Fibroblast of mammary gland (primary cell): Measurements from ENCODE around the gene C2CD5.
"Not testable (repeated sequence)": the region's sequence is repeated elsewhere in the genome, so short reads cannot be mapped to it uniquely, and the experiment has no call there.

Experiments used
- DNase-seq: peaks from one replicate; pipeline ENCODE4 v3.0.0-alpha.2; 2010; ENCODE audit warnings: low read depth
- H3K4me3 ChIP-seq: 2 replicates; pipeline ENCODE4 v1.5.1; 2011; ENCODE audit warnings: low read depth, mild to moderate bottlenecking, low read length, moderate library complexity; ENCODE audit not compliant: control insufficient read depth
- CTCF ChIP-seq: conservative IDR thresholded peaks from 2 replicates; pipeline ENCODE4 v1.5.1; 2011; ENCODE audit warnings: low read depth, low read length, inconsistent platforms; ENCODE audit not compliant: control insufficient read depth, insufficient read depth

C2CD5 gene

GRCh38 chr12:22453511-22453910, 90.8 kb downstream of the C2CD5 start:
- no peak for DNase-seq
- H3K4me3 ChIP-seq = no peak overlapping the region
- no peak for TF ChIP-seq CTCF

GRCh38 chr12:22447223-22447622, 97.1 kb downstream of the C2CD5 start:
- DNase-seq = no peak
- TF ChIP-seq CTCF = no peak

GRCh38 chr12:22444317-22444665, 100.1 kb downstream of the C2CD5 start:
- DNase-seq, H3K4me3 ChIP-seq: not testable (repeated sequence)

More at GRCh38 chr12:22447223-22447622, 97.1 kb downstream of the C2CD5 start:
- H3K4me3 ChIP-seq = no peak overlapping the region

- peak; percentile 82 for DNase-seq
Observed at GRCh38 chr12:22443379-22444316, 100.7 kb downstream of the C2CD5 start.

GRCh38 chr12:22437031-22437806, 107.1 kb downstream of the C2CD5 start:
- TF ChIP-seq CTCF = no peak
- no peak overlapping the region for H3K4me3 ChIP-seq
- DNase-seq = no peak

More at GRCh38 chr12:22443379-22444316, 100.7 kb downstream of the C2CD5 start:
- no peak overlapping the region for H3K4me3 ChIP-seq
- peak; percentile 71 for TF ChIP-seq CTCF

GRCh38 chr12:22435583-22435982, 108.8 kb downstream of the C2CD5 start:
- H3K4me3 ChIP-seq = no peak overlapping the region
- no peak for DNase-seq
- no peak for TF ChIP-seq CTCF

GRCh38 chr12:22431693-22432251, 112.6 kb downstream of the C2CD5 start:
- DNase-seq = peak; percentile 9
- TF ChIP-seq CTCF = no peak

More at GRCh38 chr12:22431693-22432251, 112.6 kb downstream of the C2CD5 start:
- no peak overlapping the region for H3K4me3 ChIP-seq
